Esophagus squamous epithelium (tissue), 5 donors: ENCODE data around the gene CASS4. TPM values are rescaled to one million over a fixed set of nuclear protein-coding genes. Genes with fewer than 3 reads are reported as not detected.

Experiments
- DNase-seq: peaks from one replicate; lab custom pipeline; 2025; lab: John Stamatoyannopoulos, UW
- H3K27ac ChIP-seq, 4 donors: fragments of 200-600 bp; sonication (generic); one replicate each; pipeline ENCODE4 v1.5.1; 2016 to 2019; ENCODE audit warnings: mild to moderate bottlenecking in 1 of 4
- H3K27me3 ChIP-seq, 4 donors: fragments of 200-600 bp; sonication (generic); 1 replicate in 3 of 4; 2 replicates in 1 of 4; pipeline versions ENCODE4 v1.5.1 to v1.6.0; 2017 to 2021; ENCODE audit warnings: antibody characterized with exemption in 1 of 4
- H3K36me3 ChIP-seq, 3 donors: fragments of 200-600 bp; sonication (generic); one replicate each; pipeline ENCODE4 v1.5.1; 2016 to 2019
- H3K4me1 ChIP-seq, 3 donors: fragments of 200-600 bp; sonication (generic); one replicate each; pipeline ENCODE4 v1.5.1; 2017 to 2019
- H3K4me3 ChIP-seq, 4 donors: fragments of 200-600 bp; sonication (generic); 1 replicate in 3 of 4; 2 replicates in 1 of 4; pipeline ENCODE4 v1.5.1; 2016 to 2019; ENCODE audit warnings: mild to moderate bottlenecking in 2 of 4, moderate library complexity in 1 of 4
- H3K9me3 ChIP-seq, 3 donors: fragments of 200-600 bp; sonication (generic); one replicate each; pipeline ENCODE4 v1.5.1; 2016 to 2019
- CTCF ChIP-seq, 6 experiments: fragments of 450-650 bp in 4 of 6; fragments of 200-600 bp in 2 of 6; sonication (generic) in 2 of 6; IDR thresholded peaks; one replicate each; pipeline ENCODE4 v1.5.1; 2016 to 2019; ENCODE audit warnings: antibody characterized with exemption in 6 of 6, mild to moderate bottlenecking in 4 of 6, moderate library complexity in 4 of 6
- POLR2A ChIP-seq, 4 donors: fragments of 450-650 bp; IDR thresholded peaks; one replicate each; pipeline ENCODE4 v1.6.1; 2017; ENCODE audit warnings: antibody characterized with exemption in 4 of 4, mild to moderate bottlenecking in 4 of 4, moderate library complexity in 3 of 4
- WGBS, 2 donors: methylation state at CpG; one replicate each; pipeline ENCODE4 v1.1.5; 2018; 5-methylcytosine and 5-hydroxymethylcytosine counted together
- intact Hi-C: fragments of 100-400 bp; cut with DNase I; formaldehyde crosslinking; loops from one replicate; pipeline ENCODE4 v1.15.0; 2022
- total RNA-seq, 4 donors: library from RNA; depleted of rRNA; stranded (reverse); fragments of >200 nt; gene quantifications; one replicate each; pipeline ENCODE4 v1.1.0, GENCODE V29; 2016
- donor health status: DM: yes; HTN: yes; CAD: no.

Gene CASS4
- total RNA-seq, 4 donors from 2014 or later, result 0.22 to 1.3 (median 0.63) TPM

DNA sequence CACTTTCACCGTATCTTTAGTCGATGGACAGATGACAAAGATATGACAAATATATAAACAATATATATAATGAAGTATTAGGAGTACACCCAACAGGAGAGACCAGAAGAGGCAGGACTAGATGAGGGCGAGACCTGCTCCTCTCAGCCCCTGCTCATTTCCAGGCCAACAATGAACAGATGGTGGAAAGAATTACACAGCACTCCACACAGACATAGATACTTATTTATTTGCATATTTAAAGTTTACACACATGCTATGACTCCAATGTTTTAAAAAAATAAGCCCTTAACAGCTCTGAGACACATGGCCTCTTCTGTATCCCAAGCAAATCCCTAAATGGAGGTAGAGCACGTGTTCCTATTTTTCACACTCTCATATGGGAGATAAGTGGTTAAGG lies 42.9 kb upstream of the CASS4 start:
- no peak for DNase-seq
- intact Hi-C loops, result no loop called here
- Histone ChIP-seq H3K27me3 (no peaks in the 10 kb centered on the region), H3K36me3 (peaks cover 0 to 84% (median 13%) of the 10 kb centered on the region in 3 donors), H3K27ac (no peak overlapping the region), H3K4me1 (no peaks in the 10 kb centered on the region), H3K4me3 (no peak overlapping the region), H3K9me3 (no peaks in the 10 kb centered on the region)
- WGBS, 2 donors, result 78 to 96% methylated on average over 4 of the region's 4 CpGs
- no peak for TF ChIP-seq CTCF (IDR thresholded peaks at IDR 0.05)
- TF ChIP-seq POLR2A (IDR thresholded peaks at IDR 0.05), result no peak

GRCh38 chr20:56371977-56372376 lies 40.1 kb upstream of the CASS4 start:
- WGBS, 2 donors, result 91% methylated on average over 10 to 11 of the region's 11 CpGs
- no peak for DNase-seq
- no peak overlapping the region for H3K4me3 ChIP-seq
- H3K27me3 ChIP-seq, result no peaks in the 10 kb centered on the region
- intact Hi-C loops, result no loop called here
- H3K4me1 ChIP-seq, result no peaks in the 10 kb centered on the region
- no peaks in the 10 kb centered on the region for H3K9me3 ChIP-seq
- peaks cover 0 to 60% (median 4%) of the 10 kb centered on the region in 3 donors for H3K36me3 ChIP-seq
- TF ChIP-seq POLR2A (IDR thresholded peaks at IDR 0.05) (no peak), CTCF (IDR thresholded peaks at IDR 0.05) (no peak)
- H3K27ac ChIP-seq, result no peak overlapping the region

DNA sequence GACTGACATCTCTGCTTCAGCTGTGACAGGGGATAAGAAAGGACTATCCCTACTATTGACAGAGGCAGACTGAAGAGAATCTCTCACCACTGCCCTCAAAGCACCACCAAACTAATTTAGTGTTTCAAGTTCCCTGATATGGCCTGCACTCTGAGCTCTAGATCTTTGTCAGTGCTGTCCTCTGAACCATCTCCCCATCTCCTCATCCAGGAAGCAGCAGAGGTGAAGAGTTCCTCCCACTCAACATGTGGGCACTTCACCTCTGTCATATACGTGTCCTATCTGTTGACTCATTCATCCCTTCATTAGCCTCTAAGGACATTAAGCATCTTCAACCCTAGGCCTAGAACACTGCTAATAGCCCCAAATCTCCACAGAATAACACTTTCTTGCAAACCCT lies 39.2 kb upstream of the CASS4 start:
- Histone ChIP-seq H3K4me1 (no peaks in the 10 kb centered on the region), H3K27ac (no peak overlapping the region), H3K36me3 (peaks cover 0 to 57% (median 0%) of the 10 kb centered on the region in 3 donors), H3K27me3 (no peaks in the 10 kb centered on the region), H3K4me3 (no peak overlapping the region), H3K9me3 (no peaks in the 10 kb centered on the region)
- WGBS, 2 donors, result 67 to 85% methylated on average over 1 of the region's 1 CpG
- no peak for TF ChIP-seq POLR2A (IDR thresholded peaks at IDR 0.05)
- no peak for TF ChIP-seq CTCF (IDR thresholded peaks at IDR 0.05)
- no peak for DNase-seq
- intact Hi-C loops, result no loop called here

- Histone ChIP-seq H3K4me1 (no peaks in the 10 kb centered on the region), H3K27me3 (no peaks in the 10 kb centered on the region), H3K36me3 (peaks cover 0 to 58% (median 0%) of the 10 kb centered on the region in 3 donors), H3K27ac (no peak overlapping the region), H3K4me3 (no peak overlapping the region), H3K9me3 (no peaks in the 10 kb centered on the region)
- no peak for TF ChIP-seq POLR2A (IDR thresholded peaks at IDR 0.05)
- peak in 1 of 6 experiments; percentile 5 for TF ChIP-seq CTCF (IDR thresholded peaks at IDR 0.05)
- DNase-seq, result no peak
- intact Hi-C loops, result no loop called here
- 25 to 50% methylated on average over 1 of the region's 1 CpG for WGBS, 2 donors
Observed at GRCh38 chr20:56373942-56374341, 38.1 kb upstream of the CASS4 start.

GRCh38 chr20:56376331-56376730 lies 35.7 kb upstream of the CASS4 start:
- no peaks in the 10 kb centered on the region for H3K9me3 ChIP-seq
- WGBS, 2 donors, result 84 to 86% methylated on average over 2 of the region's 2 CpGs
- intact Hi-C loops, result no loop called here
- H3K27me3 ChIP-seq, result no peaks in the 10 kb centered on the region
- no peaks in the 10 kb centered on the region for H3K4me1 ChIP-seq
- H3K27ac ChIP-seq, result no peak overlapping the region
- TF ChIP-seq POLR2A (IDR thresholded peaks at IDR 0.05) (no peak), CTCF (IDR thresholded peaks at IDR 0.05) (no peak)
- peaks cover 0 to 42% (median 0%) of the 10 kb centered on the region in 3 donors for H3K36me3 ChIP-seq
- H3K4me3 ChIP-seq, result no peak overlapping the region
- no peak for DNase-seq
